Measurements from ENCODE around the gene CCBE1. TPM values are rescaled to one million over a fixed set of nuclear protein-coding genes. Genes with fewer than 3 reads are reported as not detected.
A peak's percentile ranks its signal among the peaks of the same experiment; 100 is the strongest.
"Not testable (repeated sequence)": the region's sequence is repeated elsewhere in the genome, so short reads cannot be mapped to it uniquely, and the experiment has no call there.

Gene CCBE1
- total RNA-seq, 2 donors from 2014 or later: 1.6 to 1.8 TPM

DNA sequence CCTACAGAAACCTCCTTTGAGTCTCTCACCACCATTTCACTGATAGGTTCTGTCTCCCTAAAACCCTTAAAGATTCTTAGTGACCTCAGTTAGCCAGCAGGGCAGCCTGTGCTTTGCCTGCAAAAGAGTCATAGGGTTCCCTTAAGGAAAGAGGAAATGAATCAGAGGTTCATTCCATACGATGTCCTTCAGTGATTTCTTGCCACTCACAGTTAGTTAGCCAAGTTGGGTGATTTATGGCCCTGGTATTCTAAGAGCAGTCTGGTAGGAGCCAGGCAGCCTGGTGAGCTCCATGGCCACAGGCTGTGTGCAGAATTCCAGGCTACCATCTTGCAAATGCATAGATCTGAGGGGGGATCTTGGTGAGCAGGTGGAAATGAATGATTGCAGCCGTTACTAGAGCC, 18.7 kb upstream of the CCBE1 start:
- ATAC-seq (ENCODE audit: insufficient number of reproducible peaks, low FRiP score, low read depth) (no peak), DNase-seq (ENCODE audit: low spot score) (no peak)
- no peaks in the 10 kb centered on the region for H3K36me3 ChIP-seq
- H3K4me3 ChIP-seq: no peak overlapping the region
- no peaks in the 10 kb centered on the region for H3K27me3 ChIP-seq (replicated peaks; ENCODE audit: insufficient read depth)
- H3K9me3 ChIP-seq: no peaks in the 10 kb centered on the region
- H3K4me1 ChIP-seq (ENCODE audit: control insufficient read depth in 1 of 2, low read depth in 2 of 2): peaks cover 0 to 7% of the 10 kb centered on the region in 2 donors
- TF ChIP-seq, protein P1, sequence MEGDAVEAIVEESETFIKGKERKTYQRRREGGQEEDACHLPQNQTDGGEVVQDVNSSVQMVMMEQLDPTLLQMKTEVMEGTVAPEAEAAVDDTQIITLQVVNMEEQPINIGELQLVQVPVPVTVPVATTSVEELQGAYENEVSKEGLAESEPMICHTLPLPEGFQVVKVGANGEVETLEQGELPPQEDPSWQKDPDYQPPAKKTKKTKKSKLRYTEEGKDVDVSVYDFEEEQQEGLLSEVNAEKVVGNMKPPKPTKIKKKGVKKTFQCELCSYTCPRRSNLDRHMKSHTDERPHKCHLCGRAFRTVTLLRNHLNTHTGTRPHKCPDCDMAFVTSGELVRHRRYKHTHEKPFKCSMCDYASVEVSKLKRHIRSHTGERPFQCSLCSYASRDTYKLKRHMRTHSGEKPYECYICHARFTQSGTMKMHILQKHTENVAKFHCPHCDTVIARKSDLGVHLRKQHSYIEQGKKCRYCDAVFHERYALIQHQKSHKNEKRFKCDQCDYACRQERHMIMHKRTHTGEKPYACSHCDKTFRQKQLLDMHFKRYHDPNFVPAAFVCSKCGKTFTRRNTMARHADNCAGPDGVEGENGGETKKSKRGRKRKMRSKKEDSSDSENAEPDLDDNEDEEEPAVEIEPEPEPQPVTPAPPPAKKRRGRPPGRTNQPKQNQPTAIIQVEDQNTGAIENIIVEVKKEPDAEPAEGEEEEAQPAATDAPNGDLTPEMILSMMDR (IDR thresholded peaks at IDR 0.05): no peak
- H3K27ac ChIP-seq: peak overlapping the region in 1 of 2 donors; percentile 69

DNA sequence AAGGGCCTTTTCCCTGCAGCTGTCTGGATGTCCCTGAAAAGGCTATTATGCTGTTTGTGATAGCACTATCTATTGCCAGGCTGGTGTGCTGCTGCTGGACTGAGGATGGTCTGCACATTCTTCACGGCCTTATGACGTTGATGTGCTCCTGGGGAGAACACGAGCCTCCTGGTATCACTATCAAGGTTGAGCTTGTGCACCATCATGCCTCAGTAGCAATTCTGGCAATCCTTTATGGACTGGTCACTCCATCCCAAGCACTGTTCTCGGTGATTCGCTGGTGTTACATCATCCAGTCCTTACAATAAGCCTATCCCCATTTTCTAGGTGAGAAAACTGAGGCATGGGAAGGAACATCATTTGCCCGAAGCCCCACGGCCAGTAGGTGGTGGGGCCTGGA, 18.2 kb upstream of the CCBE1 start:
- no peak for DNase-seq (ENCODE audit: low spot score)
- no peaks in the 10 kb centered on the region for H3K27me3 ChIP-seq (replicated peaks; ENCODE audit: insufficient read depth)
- H3K9me3 ChIP-seq: no peaks in the 10 kb centered on the region
- no peak overlapping the region for H3K4me3 ChIP-seq
- TF ChIP-seq, protein P1 (IDR thresholded peaks at IDR 0.05): no peak
- no peak for ATAC-seq (ENCODE audit: insufficient number of reproducible peaks, low FRiP score, low read depth)
- H3K36me3 ChIP-seq: no peaks in the 10 kb centered on the region
- H3K4me1 ChIP-seq (ENCODE audit: control insufficient read depth in 1 of 2, low read depth in 2 of 2): peaks cover 0 to 7% of the 10 kb centered on the region in 2 donors
- H3K27ac ChIP-seq: peak overlapping the region in 1 of 2 donors; percentile 69

DNA sequence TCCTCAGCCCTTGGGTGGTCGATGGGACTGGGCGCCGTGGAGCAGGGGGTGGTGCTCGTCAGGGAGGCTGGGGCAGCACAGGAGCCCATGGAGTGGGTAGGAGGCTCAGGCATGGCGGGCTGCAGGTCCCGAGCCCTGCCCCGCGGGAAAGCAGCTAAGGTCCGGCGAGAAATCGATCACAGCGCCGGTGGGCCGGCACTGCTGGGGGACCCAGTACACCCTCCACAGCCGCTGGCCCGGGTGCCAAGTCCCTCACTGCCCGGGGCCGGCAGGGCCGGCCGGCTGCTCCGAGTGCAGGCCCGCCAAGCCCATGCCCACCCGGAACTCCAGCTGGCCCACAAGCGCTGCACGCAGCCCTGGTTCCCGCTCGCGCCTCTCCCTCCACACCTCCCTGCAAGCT, 16.9 kb upstream of the CCBE1 start:
- not testable (repeated sequence) for H3K36me3 ChIP-seq; H3K9me3 ChIP-seq; H3K27me3 ChIP-seq (replicated peaks; ENCODE audit: insufficient read depth); H3K4me3 ChIP-seq; H3K27ac ChIP-seq; DNase-seq (ENCODE audit: low spot score); H3K4me1 ChIP-seq (ENCODE audit: control insufficient read depth in 1 of 2, low read depth in 2 of 2); ATAC-seq (ENCODE audit: insufficient number of reproducible peaks, low FRiP score, low read depth)

DNA sequence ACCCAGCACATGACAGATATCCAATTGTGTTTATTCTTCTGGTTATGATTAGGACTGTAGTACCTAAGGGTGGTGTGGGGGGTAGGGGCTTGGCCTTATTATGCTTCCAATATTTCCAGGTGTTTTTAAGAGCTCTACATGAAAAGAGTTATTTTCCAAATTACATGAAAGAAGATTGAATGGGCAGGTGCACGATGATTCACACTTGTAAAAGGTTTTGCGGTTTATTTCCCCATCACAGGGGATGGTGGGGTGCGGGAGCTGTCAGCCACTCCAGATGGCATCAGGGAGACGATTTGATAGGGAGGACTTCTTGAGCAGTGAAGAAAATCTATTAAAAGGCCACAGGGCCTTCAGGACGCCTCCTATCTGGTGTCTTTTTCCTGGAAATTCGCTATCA, 15.1 kb upstream of the CCBE1 start:
- TF ChIP-seq, protein P1 (IDR thresholded peaks at IDR 0.05): no peak
- Histone ChIP-seq H3K36me3 (no peaks in the 10 kb centered on the region), H3K4me3 (no peak overlapping the region), H3K9me3 (no peaks in the 10 kb centered on the region), H3K27ac (no peak overlapping the region), H3K27me3 (replicated peaks; ENCODE audit: insufficient read depth) (no peaks in the 10 kb centered on the region), H3K4me1 (ENCODE audit: control insufficient read depth in 1 of 2, low read depth in 2 of 2) (peaks cover 0 to 7% of the 10 kb centered on the region in 2 donors)
- DNase-seq (ENCODE audit: low spot score): no peak
- no peak for ATAC-seq (ENCODE audit: insufficient number of reproducible peaks, low FRiP score, low read depth)

DNA sequence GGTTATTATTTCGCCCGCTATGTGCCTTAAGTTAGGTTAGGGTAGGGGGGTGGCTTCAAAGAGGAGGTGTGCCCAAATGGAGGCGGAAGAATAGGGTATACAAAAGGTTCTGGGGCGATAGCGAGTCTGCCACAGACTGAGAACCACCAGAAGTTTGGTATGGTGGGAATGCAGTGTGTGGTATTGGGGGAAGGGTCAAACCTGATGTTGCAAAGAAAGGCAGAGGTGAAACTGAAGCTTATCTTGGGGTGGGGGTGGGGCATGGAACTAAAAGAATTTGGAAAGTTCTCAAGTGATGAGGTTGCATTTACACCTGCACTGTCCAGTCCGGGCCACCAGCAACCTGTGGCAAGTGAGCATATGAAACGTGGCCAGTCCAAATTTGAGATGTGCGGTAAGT, 11.8 kb upstream of the CCBE1 start:
- Histone ChIP-seq H3K4me3 (no peak overlapping the region), H3K27me3 (replicated peaks; ENCODE audit: insufficient read depth) (no peaks in the 10 kb centered on the region), H3K27ac (no peak overlapping the region), H3K36me3 (no peaks in the 10 kb centered on the region), H3K4me1 (ENCODE audit: control insufficient read depth in 1 of 2, low read depth in 2 of 2) (no peaks in the 10 kb centered on the region), H3K9me3 (no peaks in the 10 kb centered on the region)
- DNase-seq (ENCODE audit: low spot score): no peak
- ATAC-seq (ENCODE audit: insufficient number of reproducible peaks, low FRiP score, low read depth): no peak
- TF ChIP-seq, protein P1 (IDR thresholded peaks at IDR 0.05): no peak

DNA sequence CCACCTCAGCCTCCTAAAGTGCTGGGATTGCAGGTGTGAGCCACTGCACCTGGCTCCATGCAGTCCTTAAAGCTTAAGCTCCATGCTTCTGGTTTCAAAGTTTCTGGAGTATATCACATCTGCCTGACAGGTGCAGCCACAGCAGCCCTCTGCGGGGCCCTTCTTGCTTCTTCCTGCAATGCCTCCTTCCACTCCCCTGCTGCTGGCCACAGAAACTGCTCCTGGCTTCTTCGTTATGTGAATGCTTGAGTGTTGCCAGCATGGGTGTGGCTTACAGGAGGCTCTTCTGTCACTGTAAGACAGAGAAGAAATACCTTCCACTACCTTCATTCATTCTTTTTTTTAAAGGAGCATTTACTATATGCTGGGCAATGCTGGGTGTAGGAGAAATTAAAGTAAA, 10.1 kb upstream of the CCBE1 start:
- ATAC-seq (ENCODE audit: insufficient number of reproducible peaks, low FRiP score, low read depth): no peak
- no peaks in the 10 kb centered on the region for H3K9me3 ChIP-seq
- H3K4me3 ChIP-seq: no peak overlapping the region

More for the DNA sequence above, 10.1 kb upstream of the CCBE1 start:
- Histone ChIP-seq H3K27ac (no peak overlapping the region), H3K4me1 (ENCODE audit: control insufficient read depth in 1 of 2, low read depth in 2 of 2) (no peaks in the 10 kb centered on the region), H3K27me3 (replicated peaks; ENCODE audit: insufficient read depth) (no peaks in the 10 kb centered on the region), H3K36me3 (no peaks in the 10 kb centered on the region)
- TF ChIP-seq, protein P1 (IDR thresholded peaks at IDR 0.05): no peak
- DNase-seq (ENCODE audit: low spot score): no peak

Data from thoracic aorta (tissue), 2 donors.